K562 (cell line): Measurements from ENCODE around the gene KCNK3. TPM values are rescaled to one million over a fixed set of nuclear protein-coding genes. Genes with fewer than 3 reads are reported as not detected.

Source experiments
- ERF ChIP-seq: fragments of 450-650 bp; formaldehyde crosslinking; IDR thresholded peaks from 2 replicates; pipeline ENCODE4 v1.4.0; 2020; ENCODE audit warnings: mild to moderate bottlenecking, mixed read lengths
- FOXP1 ChIP-seq: sonication (generic); formaldehyde crosslinking; IDR thresholded peaks from 2 replicates; pipeline ENCODE4 v1.8.0; 2022; ENCODE audit warnings: mild to moderate bottlenecking, missing genetic modification reagents
- HDAC8 ChIP-seq: fragments of 450-650 bp; IDR thresholded peaks from 2 replicates; pipeline ENCODE4 v1.6.1; 2016; ENCODE audit warnings: mild to moderate bottlenecking, missing genetic modification characterization, moderate library complexity, missing compliant biosample characterization
- HLTF ChIP-seq: fragments of 450-650 bp; IDR thresholded peaks from 2 replicates; pipeline ENCODE4 v1.6.1; 2016
- MED1 ChIP-seq: sonication (generic); formaldehyde crosslinking; IDR thresholded peaks from 2 replicates; pipeline ENCODE4 v1.8.1; 2023; ENCODE audit warnings: missing genetic modification reagents, borderline replicate concordance
- RBM25 ChIP-seq: fragments of 200-400 bp; formaldehyde crosslinking; IDR thresholded peaks from 2 replicates; pipeline ENCODE4 v1.6.1; 2018; ENCODE audit warnings: low read length, low read depth, moderate library complexity; ENCODE audit not compliant: severe bottlenecking
- SIN3A ChIP-seq, 2 experiments: fragments of 150-350 bp in 1 of 2; IDR thresholded peaks; 2 replicates each; pipeline ENCODE4 v1.6.1; 2011 to 2016; ENCODE audit warnings: borderline replicate concordance in 2 of 2, low read depth in 2 of 2, low read length in 2 of 2, mild to moderate bottlenecking in 2 of 2, moderate library complexity in 2 of 2; ENCODE audit not compliant: control insufficient read depth in 1 of 2
- SREBF1 ChIP-seq: fragments of 150-350 bp; IDR thresholded peaks from 2 replicates; pipeline ENCODE4 v1.6.1; 2014; ENCODE audit warnings: antibody characterized with exemption, low read depth, low read length, borderline replicate concordance
- STAT5B ChIP-seq: fragments of 250-450 bp; sonication (Bioruptor Pico); IDR thresholded peaks from 2 replicates; pipeline ENCODE4 v1.8.0; 2021; ENCODE audit warnings: mild to moderate bottlenecking, inconsistent platforms
- TAF1 ChIP-seq: IDR thresholded peaks from 2 replicates; pipeline ENCODE4 v1.6.1; 2011; ENCODE audit warnings: mild to moderate bottlenecking, low read length, moderate library complexity; ENCODE audit not compliant: insufficient read depth, control insufficient read depth, severe bottlenecking; ENCODE audit errors: extremely low read depth
- TBL1XR1 ChIP-seq, 2 experiments: IDR thresholded peaks; 2 replicates each; pipeline ENCODE4 v1.6.1; 2012; ENCODE audit warnings: improper control_type of control experiment in 2 of 2, low read length in 2 of 2, mild to moderate bottlenecking in 1 of 2
- TEAD1 ChIP-seq, 2 experiments: fragments of 450-650 bp in 1 of 2; sonication (generic) in 1 of 2; formaldehyde crosslinking; IDR thresholded peaks; 2 replicates each; pipeline versions ENCODE4 v1.4.0 to v1.8.0; 2020 to 2022; ENCODE audit warnings: mild to moderate bottlenecking in 2 of 2, missing genetic modification reagents in 1 of 2
- ZC3H11A ChIP-seq: IDR thresholded peaks from 2 replicates; pipeline ENCODE4 v1.6.1; 2012; ENCODE audit warnings: low read depth, low read length, improper control_type of control experiment
- ZNF354B ChIP-seq: fragments of 250-450 bp; sonication (Bioruptor Pico); IDR thresholded peaks from 2 replicates; pipeline ENCODE4 v1.4.0; 2020
- ZNF431 ChIP-seq: sonication (generic); formaldehyde crosslinking; IDR thresholded peaks from 2 replicates; pipeline ENCODE4 v1.8.0; 2022; ENCODE audit warnings: mild to moderate bottlenecking, missing genetic modification reagents
- ZSCAN32 ChIP-seq: fragments of 450-650 bp; formaldehyde crosslinking; IDR thresholded peaks from 2 replicates; pipeline ENCODE4 v1.4.0; 2020; ENCODE audit warnings: mild to moderate bottlenecking, moderate library complexity
- polyA plus RNA-seq, 8 experiments: library from polyadenylated mRNA; depleted of rRNA in 4 of 8; stranded (reverse) in 5 of 8; unstranded in 3 of 8; fragments of >200 nt; fragmentation: Nextera tagmentation in 2 of 8; fragmentation: Illumina TruSeq in 1 of 8; extraction: Ambion mirVana in 2 of 8; extraction: Trizol in 1 of 8; gene quantifications; 2 replicates each; pipeline versions ENCODE4 v1.2.1 to v1.2.3, GENCODE V29; 2011 to 2014; ENCODE audit warnings: inconsistent platforms in 1 of 8, missing spikeins in 1 of 8
- total RNA-seq, 7 experiments: library from RNA; depleted of rRNA in 6 of 7; stranded (reverse); fragments of >200 nt in 6 of 7; fragmentation: Illumina TruSeq in 2 of 7; extraction: Trizol in 2 of 7; gene quantifications; 2 replicates each; pipeline versions ENCODE4 v1.2.1 to v1.2.3, GENCODE V29; 2011 to 2021; ENCODE audit warnings: low replicate concordance in 1 of 7
- TF ChIP-seq, protein P1 (sequence below), 2 experiments: IDR thresholded peaks; 2 replicates each; pipeline ENCODE4 v1.6.1; 2011; ENCODE audit warnings: borderline replicate concordance in 1 of 2, control low read depth in 1 of 2, low read depth in 1 of 2, low read length in 1 of 2, mild to moderate bottlenecking in 1 of 2, mixed read lengths in 1 of 2, moderate library complexity in 1 of 2; ENCODE audit not compliant: insufficient read depth in 1 of 2, insufficient read length in 1 of 2, poor library complexity in 1 of 2, severe bottlenecking in 1 of 2; ENCODE audit errors: extremely low read depth in 1 of 2
- TF ChIP-seq, protein P2 (sequence below): fragments of 250-450 bp; sonication (Bioruptor Pico); IDR thresholded peaks from 2 replicates; pipeline ENCODE4 v1.8.0; 2022; ENCODE audit warnings: moderate library complexity, mild to moderate bottlenecking, inconsistent platforms
- TF ChIP-seq, protein P3 (sequence below): fragments of 250-450 bp; sonication (Bioruptor Pico); IDR thresholded peaks from 2 replicates; pipeline ENCODE4 v1.5.0; 2021; ENCODE audit warnings: mild to moderate bottlenecking, borderline replicate concordance
- TF ChIP-seq, protein P4 (sequence below): IDR thresholded peaks from 3 replicates; pipeline ENCODE4 v1.6.1; 2011; ENCODE audit warnings: borderline replicate concordance, mild to moderate bottlenecking; ENCODE audit not compliant: insufficient read length, insufficient read depth

The KCNK3 gene
- total and polyA plus RNA-seq, 9 of the 15 experiments (the other 6 are each of a cell fraction or from before 2014, with no cell fraction given) = 0.01 to 0.20 (median 0.07) TPM; not detected in 5

DNA sequence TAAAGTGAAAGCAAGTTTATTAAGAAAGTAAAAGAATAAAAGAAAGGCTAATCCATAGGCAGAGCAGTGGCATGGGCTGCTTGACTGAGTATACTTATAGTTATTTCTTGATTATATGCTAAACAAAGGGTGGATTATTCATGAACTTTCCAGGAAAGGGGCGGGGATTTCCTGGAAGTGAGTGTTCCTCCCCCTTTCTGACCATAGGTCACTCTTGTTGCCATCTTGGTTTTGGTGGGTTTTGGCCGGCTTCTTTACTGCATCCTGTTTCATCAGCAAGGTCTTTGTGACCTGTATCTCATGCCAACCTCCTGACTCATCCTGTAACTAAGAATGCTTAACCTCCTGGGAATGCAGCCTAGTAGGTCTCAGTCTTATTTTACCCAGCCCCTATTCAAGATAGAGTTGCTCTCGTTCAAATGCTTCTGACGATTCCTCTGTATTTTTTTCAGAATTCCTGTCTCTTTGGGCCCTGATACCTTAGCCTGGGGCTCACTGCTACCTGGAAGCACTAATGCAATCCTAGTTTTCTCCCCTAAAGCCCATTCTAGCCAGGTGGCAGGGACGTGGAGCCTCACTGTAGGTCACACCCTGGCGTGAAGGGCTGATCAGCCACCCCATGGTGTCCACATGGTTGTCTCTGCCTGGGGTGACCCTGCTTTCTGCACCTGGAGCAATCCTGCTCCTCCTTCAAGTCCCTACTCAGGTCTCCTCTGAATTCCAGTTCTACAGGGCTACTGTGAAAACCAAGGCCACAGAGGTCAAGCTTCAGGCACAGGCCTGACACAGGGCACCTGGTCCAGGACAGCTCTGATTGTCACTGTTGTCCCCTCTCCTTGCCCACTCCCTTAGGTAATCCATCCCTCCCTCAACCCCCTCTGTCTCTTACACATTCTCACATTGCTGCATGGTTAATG lies 65.6 kb downstream of the KCNK3 start (continued):
- TF ChIP-seq, protein P1, sequence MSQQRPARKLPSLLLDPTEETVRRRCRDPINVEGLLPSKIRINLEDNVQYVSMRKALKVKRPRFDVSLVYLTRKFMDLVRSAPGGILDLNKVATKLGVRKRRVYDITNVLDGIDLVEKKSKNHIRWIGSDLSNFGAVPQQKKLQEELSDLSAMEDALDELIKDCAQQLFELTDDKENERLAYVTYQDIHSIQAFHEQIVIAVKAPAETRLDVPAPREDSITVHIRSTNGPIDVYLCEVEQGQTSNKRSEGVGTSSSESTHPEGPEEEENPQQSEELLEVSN (IDR thresholded peaks at IDR 0.05; ENCODE audit: borderline replicate concordance in 1 of 2, extremely low read depth in 1 of 2, insufficient read depth in 1 of 2, insufficient read length in 1 of 2, low read depth in 1 of 2, low read length in 1 of 2, poor library complexity in 1 of 2, severe bottlenecking in 1 of 2) = no peak
- TF ChIP-seq, protein P2, sequence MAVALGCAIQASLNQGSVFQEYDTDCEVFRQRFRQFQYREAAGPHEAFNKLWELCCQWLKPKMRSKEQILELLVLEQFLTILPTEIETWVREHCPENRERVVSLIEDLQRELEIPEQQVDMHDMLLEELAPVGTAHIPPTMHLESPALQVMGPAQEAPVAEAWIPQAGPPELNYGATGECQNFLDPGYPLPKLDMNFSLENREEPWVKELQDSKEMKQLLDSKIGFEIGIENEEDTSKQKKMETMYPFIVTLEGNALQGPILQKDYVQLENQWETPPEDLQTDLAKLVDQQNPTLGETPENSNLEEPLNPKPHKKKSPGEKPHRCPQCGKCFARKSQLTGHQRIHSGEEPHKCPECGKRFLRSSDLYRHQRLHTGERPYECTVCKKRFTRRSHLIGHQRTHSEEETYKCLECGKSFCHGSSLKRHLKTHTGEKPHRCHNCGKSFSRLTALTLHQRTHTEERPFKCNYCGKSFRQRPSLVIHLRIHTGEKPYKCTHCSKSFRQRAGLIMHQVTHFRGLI (CRISPR knock-in tag) = peak; percentile 20; the same call in 1 of the 2 replicates
- TF ChIP-seq HDAC8 (tag) = peak; percentile 93
- no peak for TF ChIP-seq STAT5B (CRISPR knock-in tag)
- TF ChIP-seq, protein P3, sequence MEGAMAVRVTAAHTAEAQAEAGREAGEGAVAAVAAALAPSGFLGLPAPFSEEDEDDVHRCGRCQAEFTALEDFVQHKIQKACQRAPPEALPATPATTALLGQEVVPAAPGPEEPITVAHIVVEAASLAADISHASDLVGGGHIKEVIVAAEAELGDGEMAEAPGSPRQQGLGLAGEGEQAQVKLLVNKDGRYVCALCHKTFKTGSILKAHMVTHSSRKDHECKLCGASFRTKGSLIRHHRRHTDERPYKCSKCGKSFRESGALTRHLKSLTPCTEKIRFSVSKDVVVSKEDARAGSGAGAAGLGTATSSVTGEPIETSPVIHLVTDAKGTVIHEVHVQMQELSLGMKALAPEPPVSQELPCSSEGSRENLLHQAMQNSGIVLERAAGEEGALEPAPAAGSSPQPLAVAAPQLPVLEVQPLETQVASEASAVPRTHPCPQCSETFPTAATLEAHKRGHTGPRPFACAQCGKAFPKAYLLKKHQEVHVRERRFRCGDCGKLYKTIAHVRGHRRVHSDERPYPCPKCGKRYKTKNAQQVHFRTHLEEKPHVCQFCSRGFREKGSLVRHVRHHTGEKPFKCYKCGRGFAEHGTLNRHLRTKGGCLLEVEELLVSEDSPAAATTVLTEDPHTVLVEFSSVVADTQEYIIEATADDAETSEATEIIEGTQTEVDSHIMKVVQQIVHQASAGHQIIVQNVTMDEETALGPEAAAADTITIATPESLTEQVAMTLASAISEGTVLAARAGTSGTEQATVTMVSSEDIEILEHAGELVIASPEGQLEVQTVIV (CRISPR knock-in tag) = no peak; the same call in 1 of the 2 replicates
- peak; percentile 69 for TF ChIP-seq ZSCAN32 (CRISPR knock-in tag)
- no peak for TF ChIP-seq ZNF431 (CRISPR knock-in tag)
- TF ChIP-seq, protein P4, sequence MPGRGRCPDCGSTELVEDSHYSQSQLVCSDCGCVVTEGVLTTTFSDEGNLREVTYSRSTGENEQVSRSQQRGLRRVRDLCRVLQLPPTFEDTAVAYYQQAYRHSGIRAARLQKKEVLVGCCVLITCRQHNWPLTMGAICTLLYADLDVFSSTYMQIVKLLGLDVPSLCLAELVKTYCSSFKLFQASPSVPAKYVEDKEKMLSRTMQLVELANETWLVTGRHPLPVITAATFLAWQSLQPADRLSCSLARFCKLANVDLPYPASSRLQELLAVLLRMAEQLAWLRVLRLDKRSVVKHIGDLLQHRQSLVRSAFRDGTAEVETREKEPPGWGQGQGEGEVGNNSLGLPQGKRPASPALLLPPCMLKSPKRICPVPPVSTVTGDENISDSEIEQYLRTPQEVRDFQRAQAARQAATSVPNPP = no peak
- no peak for TF ChIP-seq RBM25
- peak in 1 of 2 experiments; percentile 50; a peak in 1 of 4 replicates for TF ChIP-seq TBL1XR1 (IDR thresholded peaks at IDR 0.05; ENCODE audit: low read length in 2 of 2)
- TF ChIP-seq SIN3A (IDR thresholded peaks at IDR 0.05; ENCODE audit: borderline replicate concordance in 2 of 2, control insufficient read depth in 1 of 2, low read depth in 2 of 2, low read length in 2 of 2) = no peak
- no peak for TF ChIP-seq FOXP1 (CRISPR knock-in tag)
- TF ChIP-seq SREBF1 = no peak
- no peak for TF ChIP-seq ZC3H11A
- TF ChIP-seq ZNF354B (CRISPR knock-in tag) = no peak; the same call in 1 of the 2 replicates
- peak; percentile 90 to 99 for TF ChIP-seq TEAD1 (CRISPR knock-in tag; IDR thresholded peaks at IDR 0.05)
- TF ChIP-seq MED1 = no peak
- 0 out of 2 replicates have a peak, but pooled peaks have one; percentile 78 for TF ChIP-seq ERF (CRISPR knock-in tag)
- TF ChIP-seq TAF1 = no peak
- no peak for TF ChIP-seq HLTF
